ENCODE data around the gene SENP8.

The SENP8 gene

GRCh38 chr15:72113347-72114031 is 4.7 kb upstream of the SENP8 start:
- DNase-seq, result no peak

- no peak for DNase-seq
These were observed 1.3 kb upstream of the SENP8 start for GRCh38 chr15:72116731-72117485.

DNA sequence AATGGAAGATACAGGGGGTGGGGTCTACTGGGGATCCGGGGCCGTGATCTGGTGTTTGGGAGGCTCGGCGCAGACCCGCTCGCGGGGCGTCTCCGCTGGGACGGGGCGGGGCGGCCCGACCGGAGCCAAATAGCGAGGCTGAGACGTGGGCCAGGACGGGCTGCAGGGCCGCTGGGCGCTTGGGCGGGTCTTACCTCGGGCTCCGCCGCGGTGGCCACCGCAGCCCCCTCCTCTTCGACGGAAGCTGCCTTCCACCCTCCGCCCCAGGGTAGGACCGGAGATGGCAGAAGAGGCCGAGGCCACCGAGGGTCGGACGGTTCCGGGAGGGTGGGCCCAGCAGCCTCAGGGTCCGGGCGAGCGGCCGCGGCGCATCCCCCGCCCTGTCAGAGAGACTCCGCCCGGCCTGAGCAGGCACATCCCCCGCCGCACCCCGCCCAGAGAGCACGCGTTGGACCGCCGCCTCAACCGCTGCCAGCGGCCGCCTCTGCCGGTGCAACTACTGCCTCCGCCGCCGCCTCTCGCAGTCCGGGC is 652 bp upstream of the SENP8 start:
- peak; percentile 87 to 90 for DNase-seq

DNA sequence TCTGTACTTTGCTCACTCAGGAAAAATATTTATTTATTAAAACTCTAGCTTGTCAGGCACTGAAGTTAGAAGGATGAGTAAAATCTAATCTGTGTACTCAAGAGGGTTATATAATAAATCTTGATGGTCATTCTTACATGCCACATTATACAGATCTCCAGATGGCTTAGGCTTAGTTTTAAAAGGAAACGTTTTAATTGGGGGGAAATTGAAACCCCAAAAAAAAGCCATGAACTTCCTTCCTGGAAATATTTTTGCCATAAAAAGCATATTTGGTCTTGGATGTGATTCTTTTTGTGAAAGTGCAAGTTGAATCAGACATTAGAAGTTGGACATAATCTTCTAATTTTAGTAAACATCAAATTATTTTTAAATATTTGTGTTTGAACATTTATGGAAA is 6.0 kb downstream of the SENP8 start:
- DNase-seq, result no peak

- no peak for DNase-seq
These were observed 9.6 kb downstream of the SENP8 start for GRCh38 chr15:72127724-72128322.

DNA sequence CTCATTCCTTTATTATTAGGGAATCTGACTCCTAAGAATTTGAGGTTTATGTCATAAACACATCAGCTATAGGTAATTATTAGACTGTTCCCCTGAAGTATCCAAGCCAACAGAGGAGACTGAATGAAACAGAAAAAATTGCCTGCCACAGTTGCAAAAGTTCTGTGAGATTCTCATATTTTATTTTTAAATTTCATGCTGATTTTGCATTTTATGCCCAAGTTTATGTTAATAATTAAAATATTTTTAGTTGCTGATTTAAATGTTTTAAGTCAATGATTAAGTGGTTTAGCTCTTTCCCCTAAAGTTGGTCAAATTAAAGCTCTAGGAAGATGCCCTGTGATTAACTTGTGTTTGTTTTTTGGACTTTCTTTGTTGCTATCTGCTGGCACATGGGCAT is 10.2 kb downstream of the SENP8 start:
- DNase-seq, result no peak

DNA sequence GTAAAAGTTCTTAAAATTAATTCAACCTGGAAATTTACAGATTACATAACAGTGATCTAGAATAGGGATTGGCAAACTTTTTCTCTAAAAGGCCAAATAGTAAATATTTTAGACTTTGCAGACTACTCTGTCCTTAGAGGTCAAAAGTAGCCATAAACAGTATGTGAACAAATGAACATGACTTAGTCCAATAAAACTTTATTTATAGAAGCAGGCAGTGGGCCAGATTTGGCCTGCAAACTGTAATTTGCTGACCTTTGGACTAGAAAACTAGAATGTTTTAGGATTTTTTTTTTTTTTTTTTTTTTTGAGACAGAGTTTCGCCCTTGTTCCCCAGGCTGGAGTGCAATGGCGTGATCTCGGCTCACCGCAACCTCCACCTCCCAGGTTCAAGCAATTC is 12.1 kb downstream of the SENP8 start:
- DNase-seq, result no peak

- DNase-seq, result no peak
These were observed 13.7 kb downstream of the SENP8 start for GRCh38 chr15:72131922-72132321.

GRCh38 chr15:72133211-72133610 is 15.0 kb downstream of the SENP8 start:
- no peak for DNase-seq

GRCh38 chr15:72135719-72136118 is 17.5 kb downstream of the SENP8 start:
- DNase-seq, result no peak

DNA sequence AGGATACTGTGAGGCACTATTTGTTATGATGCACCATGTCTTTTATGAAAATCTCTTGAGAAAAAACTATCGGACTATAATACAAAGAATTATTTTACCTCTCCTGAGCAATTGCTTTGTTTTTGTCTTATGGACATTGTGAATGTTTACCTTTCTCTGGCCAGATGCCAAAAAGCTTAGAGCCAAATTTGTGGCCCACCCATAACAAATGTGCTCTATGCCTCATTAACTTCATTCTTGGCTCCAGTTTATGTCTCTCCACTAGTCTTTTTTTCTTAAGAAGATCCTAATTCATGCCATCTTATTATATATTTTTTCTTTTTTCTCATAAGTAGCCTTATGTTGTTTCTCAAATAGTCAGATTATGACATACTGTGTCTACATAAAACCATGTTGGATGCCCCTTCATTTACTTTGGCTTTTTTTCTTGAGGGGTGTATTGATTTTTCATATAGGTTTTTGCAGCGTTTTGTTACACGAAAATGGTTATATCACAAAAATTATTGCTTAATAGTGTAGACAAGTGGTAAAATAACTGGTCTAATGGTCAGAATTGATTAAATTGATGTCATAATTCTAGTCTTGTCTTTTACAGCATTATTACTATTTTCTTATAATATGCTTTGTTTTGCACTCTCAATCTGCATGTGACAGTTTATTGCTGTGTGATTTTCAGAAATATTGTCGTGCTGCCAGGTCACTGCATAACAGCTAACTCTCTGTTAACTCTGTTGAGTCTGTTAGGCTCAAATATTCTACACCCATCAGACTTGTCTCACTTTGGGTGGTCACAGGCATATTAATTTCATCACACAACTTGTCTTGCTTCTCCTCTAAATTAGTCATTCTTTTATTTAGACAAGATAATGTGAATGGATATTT is 18.2 kb downstream of the SENP8 start:
- DNase-seq, result no peak

- no peak for DNase-seq
These were observed 21.5 kb downstream of the SENP8 start for GRCh38 chr15:72139667-72140066.

- no peak for DNase-seq
These were observed 21.9 kb downstream of the SENP8 start for GRCh38 chr15:72140088-72140487.

DNA sequence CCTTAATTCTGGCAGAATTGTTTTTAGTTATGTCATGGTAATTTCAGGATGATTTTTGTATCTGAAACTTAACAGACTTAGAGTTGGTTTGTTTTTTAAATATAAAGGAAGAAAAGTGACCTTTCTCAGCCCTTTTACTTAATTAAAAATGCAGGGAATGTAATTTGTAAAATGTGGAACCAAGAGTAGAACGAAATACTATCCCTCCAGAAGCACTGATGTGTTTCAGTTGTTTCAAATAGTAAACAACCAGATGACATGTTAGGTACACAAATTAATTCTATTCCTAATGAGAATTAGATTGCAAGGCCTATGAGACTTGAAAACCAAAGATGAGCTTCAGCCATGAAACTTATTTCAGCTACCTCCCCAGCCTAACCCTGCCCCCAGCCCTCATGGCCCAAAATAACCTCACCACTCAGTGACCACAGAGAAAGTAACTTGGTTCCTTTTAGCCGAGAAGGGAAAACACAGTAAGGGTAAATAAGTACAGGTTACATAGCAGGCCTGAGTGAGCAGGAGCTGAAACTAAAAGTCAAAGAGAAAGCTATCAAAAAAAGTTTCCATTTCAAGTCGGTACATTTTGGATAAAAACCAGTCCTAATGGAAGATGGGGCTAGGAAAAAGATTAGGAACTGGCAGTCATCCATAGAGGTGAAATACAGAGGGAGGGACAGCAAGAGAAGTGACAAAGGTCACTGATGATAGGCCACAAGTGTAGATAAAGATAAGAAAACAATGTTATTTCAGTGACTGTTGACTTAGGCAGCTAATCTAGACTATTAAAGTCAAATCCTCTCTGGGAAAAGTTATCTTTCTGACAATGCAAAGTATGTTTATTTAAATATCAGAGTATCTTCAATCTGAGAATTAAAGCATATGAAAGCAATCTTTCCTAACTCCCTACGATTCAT is 23.2 kb downstream of the SENP8 start:
- no peak for DNase-seq

DNA sequence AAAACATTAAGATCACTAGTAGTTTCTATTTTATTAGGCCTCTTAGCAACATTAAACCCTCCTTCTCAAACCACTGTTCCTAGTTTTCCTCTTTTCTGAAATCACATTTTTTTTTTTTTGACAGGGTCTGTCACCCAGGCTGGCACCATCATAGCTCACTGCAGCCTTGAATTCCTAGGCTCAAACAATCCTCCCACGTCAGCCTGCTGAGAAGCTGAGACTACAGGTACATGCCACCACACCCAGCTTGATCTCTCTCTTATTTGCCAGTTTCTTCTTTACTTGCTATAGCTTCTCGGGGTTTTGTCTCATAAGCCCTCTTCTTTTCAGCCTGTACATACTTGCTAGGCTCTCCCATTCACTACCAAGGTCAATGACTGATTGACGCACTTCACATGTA is 28.0 kb downstream of the SENP8 start:
- DNase-seq, result no peak

GRCh38 chr15:72146934-72147333 is 28.7 kb downstream of the SENP8 start:
- DNase-seq, result no peak

DNA sequence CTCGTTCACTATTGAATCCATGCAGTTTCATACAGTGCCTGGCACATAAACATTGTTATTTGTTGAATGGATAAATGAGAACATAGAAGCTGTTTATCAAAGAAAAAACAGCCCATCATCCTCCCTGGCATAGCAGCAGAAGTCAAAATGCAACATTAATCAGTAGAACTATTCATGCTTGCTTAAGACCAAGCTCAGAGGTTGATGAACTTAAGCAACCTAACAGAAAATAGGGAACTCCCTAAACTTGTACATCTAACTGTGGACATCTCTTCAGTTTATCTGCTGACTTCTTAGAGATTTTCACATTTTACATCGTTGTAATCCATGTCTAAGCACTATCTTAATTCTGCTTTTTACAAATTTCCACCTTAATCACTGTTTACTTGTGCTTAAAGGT is 29.2 kb downstream of the SENP8 start:
- no peak for DNase-seq

DNA sequence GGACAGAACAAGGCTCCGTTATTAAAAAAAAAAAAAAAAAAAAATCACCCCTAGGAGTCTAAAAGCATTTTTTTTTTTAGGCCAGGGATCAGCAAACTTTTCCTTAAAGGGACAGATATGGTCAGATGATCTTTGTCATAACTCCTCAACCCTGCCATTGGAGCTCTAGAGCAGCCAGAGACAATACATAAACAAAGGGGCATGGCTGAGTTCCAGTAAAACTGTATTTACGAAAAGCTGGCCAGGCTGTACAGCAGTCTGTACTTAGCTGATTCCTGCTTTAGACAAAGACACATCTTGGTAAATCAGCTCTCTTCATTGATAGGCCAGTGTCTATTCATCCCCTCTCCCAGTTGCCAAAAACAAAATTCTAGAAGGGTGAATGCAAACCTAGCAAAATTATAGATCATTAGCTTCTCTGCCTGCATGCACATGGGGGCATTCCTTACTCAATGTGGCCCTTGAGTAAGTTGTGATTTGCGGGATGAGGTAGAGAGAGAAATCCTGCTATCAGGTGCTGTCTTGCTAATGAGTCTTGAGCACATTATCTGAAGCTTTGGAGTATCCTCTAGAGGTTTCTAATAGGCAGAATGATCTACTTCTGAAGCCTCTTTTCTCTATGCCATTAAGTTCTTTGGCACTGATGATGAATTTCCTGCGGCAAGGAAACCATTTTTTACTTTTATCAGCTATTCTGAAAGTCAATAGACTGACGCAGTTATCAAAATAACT is 35.2 kb downstream of the SENP8 start:
- no peak for DNase-seq

GRCh38 chr15:72154316-72154715 is 36.1 kb downstream of the SENP8 start:
- no peak for DNase-seq

GRCh38 chr15:72155003-72155621 is 36.9 kb downstream of the SENP8 start:
- peak in 1 of 2 donors; percentile 42 for DNase-seq

All from hippocampal formation (tissue), 2 donors.